HUES6 (cell line): ENCODE measurements around the gene TBC1D32.
"Not testable (repeated sequence)": the region's sequence is repeated elsewhere in the genome, so short reads cannot be mapped to it uniquely, and the experiment has no call there.

Experiments
- H3K27ac ChIP-seq: 2 replicates; pipeline ENCODE4 v1.7.0; 2013; ENCODE audit warnings: low read depth, mild to moderate bottlenecking, low read length, inconsistent platforms
- H3K27me3 ChIP-seq: 2 replicates; pipeline ENCODE4 v1.6.1; 2013; ENCODE audit warnings: low read length; ENCODE audit not compliant: control insufficient read depth, insufficient read depth
- H3K36me3 ChIP-seq: 2 replicates; pipeline ENCODE4 v1.6.1; 2013; ENCODE audit warnings: low read length; ENCODE audit not compliant: control insufficient read depth, insufficient read depth
- H3K4me1 ChIP-seq: 2 replicates; pipeline ENCODE4 v1.6.1; 2013; ENCODE audit warnings: low read length; ENCODE audit not compliant: control insufficient read depth, insufficient read depth
- H3K4me3 ChIP-seq: 2 replicates; pipeline ENCODE4 v1.5.1; 2013; ENCODE audit warnings: low read depth, low read length
- H3K9ac ChIP-seq: one replicate; pipeline ENCODE4 v1.6.1; 2013; ENCODE audit warnings: mild to moderate bottlenecking, low read length
- H3K9me3 ChIP-seq: 2 replicates; pipeline ENCODE4 v1.6.1; 2013; ENCODE audit warnings: low read depth, low read length; ENCODE audit not compliant: control insufficient read depth, insufficient read depth

Gene TBC1D32

DNA sequence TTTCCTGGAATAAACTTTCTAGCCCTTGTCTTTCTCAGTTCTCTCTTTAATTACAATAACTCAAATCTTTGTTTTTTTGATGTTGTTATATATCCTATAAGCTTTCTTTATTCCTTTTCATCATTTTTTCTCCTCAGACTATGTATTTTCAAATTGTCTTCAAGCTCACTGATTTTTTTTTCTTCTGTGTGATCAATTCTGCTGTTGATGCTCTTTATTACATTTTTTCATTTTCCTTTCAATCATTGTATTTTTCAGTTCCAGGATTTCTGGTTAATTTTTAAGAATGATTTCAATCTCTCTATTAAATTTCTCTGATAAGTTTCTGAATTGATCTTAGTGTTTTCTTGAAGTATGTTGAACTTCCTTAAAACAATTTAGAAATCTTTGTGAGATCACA is 209.7 kb downstream of the TBC1D32 start:
- Histone ChIP-seq H3K27me3 (no peaks in the 10 kb centered on the region), H3K9ac (no peak overlapping the region), H3K27ac (no peak overlapping the region), H3K36me3 (peaks cover 11% of the 10 kb centered on the region), H3K4me3 (no peak overlapping the region), H3K9me3 (peaks cover 6% of the 10 kb centered on the region; the same call in 1 of the 2 replicates), H3K4me1 (peaks cover 4% of the 10 kb centered on the region; the same call in 1 of the 2 replicates)

DNA sequence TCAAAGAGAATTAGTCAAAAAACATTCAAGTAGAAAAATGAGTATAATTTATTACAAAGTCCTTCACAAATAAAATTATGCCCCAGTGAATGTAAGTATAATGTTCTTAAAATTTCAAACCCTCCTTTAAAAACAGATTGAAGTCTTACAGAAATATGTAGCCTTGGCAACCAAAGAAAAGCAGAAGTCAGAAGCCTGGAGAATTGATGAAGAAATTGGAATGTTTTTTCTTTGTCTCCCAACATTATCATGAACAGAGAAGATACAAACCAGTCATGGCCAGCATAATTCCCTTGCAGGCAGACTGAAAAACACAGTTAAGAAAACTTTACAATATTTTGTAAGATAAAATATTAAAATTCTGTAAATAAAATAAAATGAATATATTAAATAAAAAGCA is 221.9 kb downstream of the TBC1D32 start:
- Histone ChIP-seq H3K4me3 (no peak overlapping the region), H3K27ac (no peak overlapping the region), H3K27me3 (no peaks in the 10 kb centered on the region), H3K4me1 (no peaks in the 10 kb centered on the region), H3K9ac (no peak overlapping the region), H3K36me3 (no peaks in the 10 kb centered on the region), H3K9me3 (no peaks in the 10 kb centered on the region)

DNA sequence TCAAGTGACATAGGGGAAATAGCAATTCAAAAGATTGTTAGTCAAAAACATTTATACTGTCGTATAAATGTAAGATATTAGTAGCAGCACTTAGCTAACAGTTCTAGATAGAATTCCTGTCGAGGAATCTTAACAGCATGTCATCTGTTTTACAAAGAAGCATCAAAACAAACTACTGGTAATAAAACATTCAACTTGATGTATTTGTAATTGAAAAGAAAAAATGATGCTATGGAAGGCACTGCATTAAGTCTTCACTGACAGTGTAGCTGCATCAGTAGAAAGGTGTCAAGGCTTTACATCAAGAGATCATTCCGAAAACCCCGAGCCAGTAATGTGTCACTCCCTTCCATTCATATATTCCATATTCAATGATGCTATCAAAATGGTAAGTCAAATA is 223.5 kb downstream of the TBC1D32 start:
- Histone ChIP-seq H3K36me3 (no peaks in the 10 kb centered on the region), H3K9ac (no peak overlapping the region), H3K27me3 (no peaks in the 10 kb centered on the region), H3K9me3 (no peaks in the 10 kb centered on the region), H3K27ac (no peak overlapping the region), H3K4me1 (peaks cover 1% of the 10 kb centered on the region; the same call in 1 of the 2 replicates), H3K4me3 (no peak overlapping the region)

DNA sequence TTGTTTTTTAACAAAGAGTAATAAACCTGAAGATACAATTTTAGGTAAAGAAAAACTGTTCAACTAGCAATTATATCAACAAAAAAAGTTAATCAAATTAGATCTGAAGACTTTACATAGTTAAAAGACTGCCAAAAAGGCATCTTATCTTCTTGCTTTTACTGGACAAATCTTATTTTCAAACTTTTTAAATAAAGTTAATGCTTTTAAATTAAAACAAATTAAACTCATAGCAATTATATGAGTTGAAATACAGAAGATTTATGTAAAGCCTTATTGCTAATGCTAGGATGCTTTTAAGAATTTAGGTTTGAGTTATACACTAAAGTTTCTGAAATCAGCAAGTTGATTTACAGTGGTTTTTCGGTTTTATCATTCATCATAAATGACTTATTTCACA is 227.3 kb downstream of the TBC1D32 start:
- Histone ChIP-seq H3K4me3 (no peak overlapping the region), H3K9me3 (no peaks in the 10 kb centered on the region), H3K9ac (no peak overlapping the region), H3K4me1 (peaks cover 3% of the 10 kb centered on the region; the same call in 1 of the 2 replicates), H3K27me3 (no peaks in the 10 kb centered on the region), H3K27ac (no peak overlapping the region), H3K36me3 (no peaks in the 10 kb centered on the region)

DNA sequence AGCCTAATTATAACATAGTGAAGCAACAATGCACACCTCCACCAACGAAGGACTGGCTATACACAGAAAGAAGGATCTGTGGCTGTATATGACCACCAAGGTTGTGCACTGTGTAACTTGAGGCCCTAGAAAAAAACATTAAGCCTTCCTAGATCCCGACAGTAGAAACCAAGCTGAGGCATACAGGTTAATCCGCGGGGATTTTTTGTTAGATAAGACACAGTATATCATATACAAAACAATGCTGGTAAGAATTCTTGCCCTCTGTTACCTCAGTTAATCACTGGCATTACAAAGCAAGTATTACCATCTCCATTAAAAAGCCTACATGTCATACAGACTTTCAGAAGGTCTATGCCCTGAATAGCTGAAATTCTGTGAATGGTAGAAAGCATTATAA is 228.8 kb downstream of the TBC1D32 start:
- Histone ChIP-seq H3K36me3 (no peaks in the 10 kb centered on the region), H3K4me3 (no peak overlapping the region), H3K27ac (no peak overlapping the region), H3K9me3 (no peaks in the 10 kb centered on the region), H3K9ac (no peak overlapping the region), H3K4me1 (peaks cover 3% of the 10 kb centered on the region; the same call in 1 of the 2 replicates), H3K27me3 (no peaks in the 10 kb centered on the region)

DNA sequence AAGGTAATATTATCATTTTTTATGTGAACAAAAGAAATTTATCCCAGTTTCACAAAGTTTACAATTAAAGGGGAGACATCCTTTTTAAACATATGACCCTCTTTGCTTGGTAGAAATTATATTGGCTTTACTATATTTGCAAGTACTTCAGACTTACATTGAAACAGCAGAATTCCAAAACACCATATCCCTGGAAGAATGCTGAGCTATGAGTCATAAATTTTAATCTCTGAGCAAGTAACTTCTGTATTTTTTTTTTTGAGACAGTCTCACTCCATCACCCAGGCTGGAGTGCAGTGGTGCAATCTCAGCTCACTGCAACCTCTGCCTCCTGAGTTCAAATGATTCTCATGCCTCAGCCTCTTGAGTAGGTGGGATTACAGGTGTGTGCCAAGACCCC is 240.4 kb downstream of the TBC1D32 start:
- H3K9ac ChIP-seq = no peak overlapping the region
- H3K4me1 ChIP-seq = no peaks in the 10 kb centered on the region; the same call in 1 of the 2 replicates
- H3K9me3 ChIP-seq = no peaks in the 10 kb centered on the region
- no peak overlapping the region for H3K4me3 ChIP-seq
- H3K27ac ChIP-seq = no peak overlapping the region
- no peaks in the 10 kb centered on the region for H3K27me3 ChIP-seq
- no peaks in the 10 kb centered on the region for H3K36me3 ChIP-seq

DNA sequence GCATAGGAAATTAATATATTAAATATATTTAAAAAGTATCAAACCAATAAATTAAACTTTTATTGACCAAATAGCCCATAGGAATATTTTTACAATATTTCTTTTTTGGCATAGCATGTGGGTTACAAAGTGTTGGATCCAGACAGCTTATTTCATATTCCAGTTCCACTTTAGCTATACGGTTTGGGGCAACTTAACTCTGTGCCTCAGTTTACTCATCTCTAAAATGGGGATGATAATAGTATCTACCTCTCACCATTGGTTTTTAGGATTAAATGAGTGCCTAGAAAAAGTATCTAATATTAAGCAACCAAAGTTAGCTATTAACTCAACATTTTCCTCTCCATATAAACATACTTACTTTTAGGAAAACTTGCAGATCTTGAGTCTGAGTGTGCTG is 243.8 kb downstream of the TBC1D32 start:
- no peaks in the 10 kb centered on the region for H3K27me3 ChIP-seq
- no peak overlapping the region for H3K9ac ChIP-seq
- no peaks in the 10 kb centered on the region for H3K36me3 ChIP-seq
- no peaks in the 10 kb centered on the region; the same call in 1 of the 2 replicates for H3K4me1 ChIP-seq
- no peak overlapping the region for H3K27ac ChIP-seq
- no peak overlapping the region for H3K4me3 ChIP-seq
- H3K9me3 ChIP-seq = no peaks in the 10 kb centered on the region

DNA sequence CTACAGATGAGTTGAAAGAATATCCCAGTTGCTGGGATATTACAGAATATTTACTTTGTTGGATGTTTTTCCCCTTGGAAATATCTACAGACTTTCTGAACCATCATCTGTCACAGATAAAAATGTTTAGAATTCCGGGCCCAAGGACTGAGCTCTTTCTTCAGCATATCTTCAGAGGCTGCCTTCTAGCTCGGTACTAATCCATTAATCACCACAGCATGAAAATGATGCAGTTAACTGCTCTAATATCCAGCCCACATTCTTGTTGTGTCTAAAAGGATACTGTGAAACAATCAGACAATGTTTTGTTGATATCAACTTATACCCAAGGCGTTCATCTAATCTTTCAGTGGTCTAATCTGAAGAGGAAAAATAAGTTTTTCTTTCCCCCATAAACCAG is 247.4 kb downstream of the TBC1D32 start:
- H3K27ac ChIP-seq = no peak overlapping the region
- H3K4me3 ChIP-seq = no peak overlapping the region
- no peaks in the 10 kb centered on the region for H3K36me3 ChIP-seq
- no peak overlapping the region for H3K9ac ChIP-seq
- no peaks in the 10 kb centered on the region for H3K27me3 ChIP-seq
- H3K9me3 ChIP-seq = no peaks in the 10 kb centered on the region
- H3K4me1 ChIP-seq = no peaks in the 10 kb centered on the region; the same call in 1 of the 2 replicates

DNA sequence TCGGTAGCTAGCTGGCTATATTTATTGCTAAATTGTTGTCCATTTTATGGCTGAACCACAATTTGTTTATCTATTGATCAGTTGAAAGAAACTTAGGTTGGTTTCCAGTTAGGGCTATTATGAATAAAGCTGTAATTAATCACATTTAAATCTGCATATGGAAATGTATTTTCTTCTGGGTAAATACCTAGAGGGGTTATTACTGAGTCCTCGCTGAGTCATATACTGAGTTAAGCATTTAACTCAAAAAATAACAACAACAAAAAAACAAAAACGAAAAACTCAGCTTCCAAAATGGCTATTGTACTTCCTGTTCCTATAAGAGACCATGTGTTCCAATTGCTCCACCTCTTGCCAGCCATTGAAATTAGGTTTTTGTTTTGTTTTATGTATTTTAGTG is 258.2 kb downstream of the TBC1D32 start:
- H3K4me1 ChIP-seq = no peaks in the 10 kb centered on the region
- H3K9me3 ChIP-seq = no peaks in the 10 kb centered on the region
- no peaks in the 10 kb centered on the region for H3K27me3 ChIP-seq
- no peak overlapping the region for H3K4me3 ChIP-seq
- no peak overlapping the region for H3K9ac ChIP-seq
- H3K36me3 ChIP-seq = no peaks in the 10 kb centered on the region
- no peak overlapping the region for H3K27ac ChIP-seq

DNA sequence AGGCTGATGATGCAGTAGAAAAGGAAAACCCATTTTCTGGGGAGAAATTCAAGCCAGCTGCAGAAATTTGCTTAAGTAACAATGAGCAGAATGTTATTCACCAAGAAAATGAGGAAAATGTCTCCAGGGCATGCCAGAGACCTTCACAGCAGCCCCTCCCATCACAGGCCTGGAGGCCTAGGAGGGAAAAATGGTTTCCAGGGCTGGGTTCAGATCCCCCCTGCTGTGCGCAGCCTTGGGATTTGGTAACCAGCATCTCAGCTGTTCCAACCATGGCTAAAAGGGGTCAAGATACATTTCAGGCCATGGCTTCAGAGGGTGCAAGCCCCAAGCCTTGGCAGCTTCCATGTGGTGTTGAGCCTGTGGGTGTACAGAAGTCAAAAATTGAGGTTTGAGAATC is 265.5 kb downstream of the TBC1D32 start:
- H3K27me3 ChIP-seq, H3K4me1 ChIP-seq, H3K9ac ChIP-seq, H3K4me3 ChIP-seq, H3K36me3 ChIP-seq, H3K27ac ChIP-seq: not testable (repeated sequence)
- H3K9me3 ChIP-seq = peaks cover 38% of the 10 kb centered on the region

DNA sequence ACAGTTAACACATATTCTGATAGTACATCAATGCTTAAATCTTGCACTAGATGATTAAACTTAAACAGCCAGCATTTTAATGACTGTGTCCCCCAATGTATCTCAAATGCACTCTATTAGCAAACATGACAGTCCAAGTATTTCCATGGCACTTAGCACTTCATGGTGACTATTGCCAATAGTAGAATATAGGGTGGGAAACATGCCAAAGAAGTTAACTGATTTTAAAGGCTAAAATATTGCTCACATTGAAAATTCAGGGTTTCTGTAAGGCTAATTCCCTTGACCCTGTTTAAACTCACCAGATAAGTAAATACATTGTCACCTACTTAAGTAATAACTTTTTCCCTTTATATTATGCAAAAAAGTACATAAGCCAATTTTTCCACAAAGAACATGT is 266.9 kb downstream of the TBC1D32 start:
- H3K9me3 ChIP-seq = peaks cover 48% of the 10 kb centered on the region
- no peaks in the 10 kb centered on the region for H3K27me3 ChIP-seq
- H3K4me1 ChIP-seq = no peaks in the 10 kb centered on the region
- no peak overlapping the region for H3K4me3 ChIP-seq
- no peak overlapping the region for H3K27ac ChIP-seq
- no peaks in the 10 kb centered on the region for H3K36me3 ChIP-seq
- H3K9ac ChIP-seq = no peak overlapping the region

DNA sequence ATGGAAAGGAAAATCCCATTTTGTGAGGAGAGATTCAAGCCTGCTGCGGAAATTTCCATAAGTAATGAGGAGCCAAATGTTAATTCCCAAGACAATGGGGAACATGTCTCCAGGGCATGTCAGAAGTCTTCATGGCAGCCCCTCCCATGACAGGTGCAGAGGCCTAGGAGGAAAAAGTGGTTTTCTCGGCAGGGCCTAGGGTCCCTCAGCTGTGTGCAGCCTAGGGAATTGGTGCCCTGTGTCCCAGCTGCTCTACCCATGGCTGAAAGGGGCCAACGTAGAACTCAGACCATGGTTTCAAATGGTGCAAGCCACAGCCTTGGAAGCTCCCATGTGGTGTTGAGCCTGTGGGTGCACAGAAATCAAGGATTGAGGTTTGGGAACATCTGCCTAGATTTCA is 269.9 kb downstream of the TBC1D32 start:
- Histone ChIP-seq H3K9ac (no peak overlapping the region), H3K36me3 (no peaks in the 10 kb centered on the region), H3K4me3 (no peak overlapping the region), H3K9me3 (peaks cover 42% of the 10 kb centered on the region), H3K4me1 (no peaks in the 10 kb centered on the region), H3K27me3 (no peaks in the 10 kb centered on the region), H3K27ac (no peak overlapping the region)
